OCI-M2 (cell line): ENCODE data around the gene RAPGEF1.
"Not testable (repeated sequence)": the region's sequence is repeated elsewhere in the genome, so short reads cannot be mapped to it uniquely, and the experiment has no call there.

ENCODE experiments used
- DNase-seq: peaks from one replicate; lab custom pipeline; 2025; ENCODE audit not compliant: unreplicated experiment; lab: John Stamatoyannopoulos, UW

Gene RAPGEF1

DNA sequence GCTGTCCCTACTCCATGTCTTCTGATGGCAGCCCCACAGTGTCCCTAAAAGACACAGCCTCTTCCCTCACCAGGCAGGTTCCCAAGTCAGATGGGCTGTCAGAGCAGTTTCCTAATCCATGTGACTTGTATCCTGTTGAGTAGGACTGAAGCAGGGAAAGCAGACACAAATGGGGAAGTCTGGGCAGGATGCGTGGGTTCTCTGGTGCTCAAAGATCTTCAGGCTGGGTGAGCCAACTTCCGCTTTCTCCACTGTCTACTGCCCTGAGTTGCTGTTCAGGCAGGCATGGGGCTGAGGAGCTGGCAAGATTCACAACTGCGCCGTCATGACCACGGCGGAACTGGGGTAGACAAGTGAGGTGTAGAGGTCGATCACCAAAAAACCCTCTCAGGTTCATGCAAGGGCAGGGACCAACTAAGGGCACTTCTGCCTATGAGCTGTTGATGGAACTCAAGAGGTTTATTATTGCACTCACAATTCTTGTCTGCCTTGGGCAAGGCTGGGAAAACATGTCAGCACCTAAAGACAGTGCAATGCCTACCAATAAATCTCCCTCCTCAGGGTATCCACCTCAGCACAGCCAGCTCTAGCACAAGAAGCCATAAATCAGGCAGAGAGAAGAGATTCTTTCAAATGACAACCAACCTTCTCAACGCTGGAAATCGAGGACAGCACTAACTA is 83.4 kb downstream of the RAPGEF1 start:
- DNase-seq, result peak; percentile 52

- not testable (repeated sequence) for DNase-seq
Observed at GRCh38 chr9:131654369-131654768, 85.5 kb downstream of the RAPGEF1 start.

DNA sequence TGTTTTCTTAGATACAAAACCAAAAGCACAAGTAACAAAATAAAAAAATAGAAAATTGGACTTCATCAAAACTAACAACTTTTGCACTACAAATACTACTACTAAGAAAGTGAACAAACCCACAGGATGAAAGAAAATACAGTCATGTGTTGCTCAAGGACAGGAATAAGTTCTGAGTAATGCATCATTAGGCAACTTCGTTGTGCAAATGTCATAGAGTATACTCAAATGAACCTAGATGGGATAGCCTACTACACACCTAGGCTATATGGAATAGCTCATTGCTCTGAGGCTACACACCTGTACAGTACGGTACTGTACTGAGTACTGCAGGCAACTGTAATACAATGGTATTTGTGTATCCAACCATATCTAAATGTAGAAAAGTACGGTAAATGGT is 88.3 kb downstream of the RAPGEF1 start:
- no peak for DNase-seq

GRCh38 chr9:131651160-131651559 is 88.7 kb downstream of the RAPGEF1 start:
- DNase-seq, result no peak

- no peak for DNase-seq
Observed at GRCh38 chr9:131650254-131650653, 89.6 kb downstream of the RAPGEF1 start.

DNA sequence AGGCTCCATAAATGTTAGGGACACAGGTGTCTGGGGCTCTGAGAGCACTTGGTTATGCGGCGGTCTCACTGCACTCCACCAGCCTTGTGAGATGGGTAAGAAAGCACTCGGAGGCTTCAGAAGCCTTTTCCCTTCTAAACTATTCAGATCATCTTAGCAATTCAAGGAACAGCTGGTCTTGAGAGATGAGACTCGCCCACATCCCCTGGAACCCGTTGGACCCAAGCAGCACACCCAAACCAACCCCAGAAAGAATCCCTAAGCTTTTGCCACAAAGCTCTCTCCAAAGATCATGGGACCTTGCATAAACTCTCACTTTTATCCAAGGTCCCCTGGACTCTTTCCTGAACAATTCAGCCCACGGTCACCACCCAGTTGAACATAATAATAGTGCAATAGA is 90.2 kb downstream of the RAPGEF1 start:
- no peak for DNase-seq

- DNase-seq, result no peak
Observed at GRCh38 chr9:131645078-131645776, 94.6 kb downstream of the RAPGEF1 start.

- DNase-seq, result no peak
Observed at GRCh38 chr9:131642496-131643083, 97.3 kb downstream of the RAPGEF1 start.

GRCh38 chr9:131641618-131642495 is 98.0 kb downstream of the RAPGEF1 start:
- no peak for DNase-seq

DNA sequence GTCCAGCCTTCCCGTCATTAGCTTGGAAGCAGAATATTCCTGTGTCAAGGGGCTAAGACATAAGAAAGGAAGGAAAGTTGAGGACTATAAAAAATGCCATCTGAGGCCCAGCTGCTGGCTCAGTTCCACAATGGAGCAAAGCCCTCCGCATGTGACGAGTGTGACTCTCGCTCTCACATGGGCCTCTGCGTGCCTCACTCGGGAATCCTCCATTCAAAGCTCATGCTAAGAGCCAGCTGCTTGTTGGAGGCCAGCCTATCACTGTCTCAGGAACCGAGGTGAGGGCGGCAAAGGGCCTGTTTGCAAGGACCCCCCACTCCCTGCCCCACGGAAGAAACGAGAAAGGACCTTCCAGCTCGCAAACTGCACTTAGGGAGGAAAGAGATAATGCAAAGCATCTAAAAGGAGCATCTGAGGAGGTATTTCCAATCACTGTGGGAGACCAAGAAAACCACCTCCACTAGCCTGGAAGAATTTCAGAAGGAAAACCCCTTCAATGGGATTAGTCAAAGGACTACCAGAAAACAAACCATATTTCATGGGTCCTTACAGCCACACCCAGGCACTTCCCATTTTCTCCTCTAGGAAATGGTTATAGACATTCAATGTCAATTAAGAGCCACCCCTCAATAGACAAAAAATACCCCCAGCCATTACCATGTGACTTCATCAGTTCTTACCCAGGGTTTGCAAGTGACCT is 99.3 kb downstream of the RAPGEF1 start:
- no peak for DNase-seq

DNA sequence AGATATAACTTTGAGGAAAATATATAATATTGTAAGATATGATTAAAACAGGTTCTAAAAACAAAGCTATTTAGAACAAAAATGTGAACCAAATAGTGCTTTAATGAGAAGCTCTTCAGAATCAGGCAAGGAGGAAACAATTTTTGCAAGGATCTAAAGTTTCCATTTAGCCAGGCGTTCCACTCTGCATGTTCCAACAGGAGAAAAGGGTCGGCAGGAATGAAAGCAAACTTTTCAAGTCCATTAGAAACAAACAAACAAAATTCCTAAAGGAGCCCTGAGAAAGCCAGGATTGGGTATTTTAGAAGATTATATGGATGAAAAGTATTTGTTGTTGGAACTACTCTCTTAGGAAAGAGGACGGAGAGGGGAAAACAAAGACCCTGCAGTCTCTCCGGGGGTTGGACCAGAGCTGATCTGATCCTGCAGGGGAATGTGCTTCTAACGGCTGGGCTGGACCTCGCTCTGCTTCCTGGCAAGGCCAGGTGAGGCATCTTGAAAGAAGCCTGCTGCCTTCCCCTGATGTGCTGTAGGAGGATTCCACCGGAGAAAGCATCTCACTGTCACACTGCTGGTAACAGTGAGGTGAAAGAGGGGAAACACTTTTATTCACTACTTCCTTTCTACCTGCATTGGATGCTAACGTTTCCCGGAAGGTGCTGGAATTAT is 100.0 kb downstream of the RAPGEF1 start:
- DNase-seq, result no peak

GRCh38 chr9:131636593-131636992 is 103.3 kb downstream of the RAPGEF1 start:
- DNase-seq, result peak; percentile 21

DNA sequence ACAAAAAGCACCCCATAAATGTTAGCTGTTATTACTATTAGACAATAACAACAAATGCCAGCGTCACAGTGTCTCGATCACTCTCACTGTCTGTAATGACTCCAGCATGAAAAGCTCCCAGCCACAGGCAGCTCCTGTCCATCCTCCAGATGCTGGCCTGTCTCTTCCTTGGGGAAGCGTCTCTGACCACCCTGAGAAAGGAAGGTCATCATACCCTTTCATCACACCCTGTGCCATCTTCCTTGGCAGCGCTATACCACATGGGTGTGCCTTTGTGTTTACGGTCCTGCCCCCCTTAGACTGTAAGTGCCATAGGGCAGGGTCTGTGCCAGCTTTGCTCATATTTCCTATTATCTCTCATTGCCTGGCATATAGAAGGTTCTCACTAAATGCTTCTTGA is 104.0 kb downstream of the RAPGEF1 start:
- DNase-seq, result no peak

DNA sequence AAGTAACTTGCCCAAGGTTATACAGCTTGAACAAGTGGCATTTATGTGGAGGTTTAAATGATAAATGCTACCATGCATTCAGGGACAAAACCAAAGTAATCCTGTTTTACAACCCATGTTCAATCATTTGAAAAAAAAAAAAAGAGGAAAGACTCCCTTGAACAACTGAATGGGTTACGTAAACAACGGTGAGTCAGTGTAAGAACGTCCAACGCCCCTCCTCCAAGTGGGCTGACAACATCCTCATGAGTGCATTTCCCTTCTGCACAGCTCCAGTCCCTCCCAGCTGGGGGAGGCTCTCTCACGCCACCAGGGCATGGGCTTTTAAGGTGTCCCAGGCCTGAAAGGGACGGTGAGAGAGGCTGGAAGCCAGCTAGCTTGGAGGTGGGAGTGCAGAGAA is 104.6 kb downstream of the RAPGEF1 start:
- DNase-seq, result peak; percentile 16

DNA sequence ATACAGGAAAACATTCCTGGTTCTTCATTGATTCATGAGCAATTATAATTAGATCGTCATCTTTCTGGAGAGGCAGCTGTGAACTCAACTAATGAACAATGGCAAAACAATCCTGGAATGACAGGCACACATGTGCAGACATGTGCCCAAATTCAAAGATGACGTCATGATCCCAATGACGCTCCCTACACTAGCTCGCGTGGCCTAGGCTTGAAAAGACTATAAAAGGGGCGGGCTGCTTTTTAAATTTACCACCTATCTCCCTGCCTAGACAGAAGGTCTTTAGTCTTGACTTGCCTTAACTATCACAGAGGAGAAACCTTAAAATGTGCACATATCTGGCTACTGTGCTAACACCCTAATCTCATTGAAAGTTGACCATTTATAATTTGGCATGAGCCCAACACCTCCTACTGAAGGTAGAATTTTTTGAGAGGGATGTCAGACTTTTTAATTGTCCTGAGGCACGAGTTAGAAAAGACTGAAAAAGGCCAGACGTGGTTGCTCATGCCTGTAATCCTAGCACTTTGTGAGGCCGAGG is 106.3 kb downstream of the RAPGEF1 start:
- DNase-seq, result no peak

DNA sequence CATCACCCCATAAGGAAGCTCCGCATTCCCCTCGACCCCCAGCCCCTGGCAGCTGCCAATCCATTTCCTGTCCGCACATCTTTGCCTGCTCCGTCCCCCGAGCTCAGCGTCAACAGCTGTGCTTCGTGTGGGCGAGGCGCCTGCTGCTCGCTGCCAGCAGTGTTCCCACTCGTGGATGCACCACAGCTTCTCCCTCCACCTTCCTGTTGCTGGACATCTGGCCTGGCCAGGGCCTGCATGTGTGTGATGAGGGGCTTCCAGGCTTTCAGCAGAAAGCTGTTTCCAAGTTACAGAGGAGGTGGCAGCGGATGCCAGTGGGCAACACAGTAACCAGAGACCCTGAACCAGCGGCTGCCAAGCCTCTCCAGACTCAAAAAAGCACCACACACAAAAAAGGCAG is 108.6 kb downstream of the RAPGEF1 start:
- no peak for DNase-seq

DNA sequence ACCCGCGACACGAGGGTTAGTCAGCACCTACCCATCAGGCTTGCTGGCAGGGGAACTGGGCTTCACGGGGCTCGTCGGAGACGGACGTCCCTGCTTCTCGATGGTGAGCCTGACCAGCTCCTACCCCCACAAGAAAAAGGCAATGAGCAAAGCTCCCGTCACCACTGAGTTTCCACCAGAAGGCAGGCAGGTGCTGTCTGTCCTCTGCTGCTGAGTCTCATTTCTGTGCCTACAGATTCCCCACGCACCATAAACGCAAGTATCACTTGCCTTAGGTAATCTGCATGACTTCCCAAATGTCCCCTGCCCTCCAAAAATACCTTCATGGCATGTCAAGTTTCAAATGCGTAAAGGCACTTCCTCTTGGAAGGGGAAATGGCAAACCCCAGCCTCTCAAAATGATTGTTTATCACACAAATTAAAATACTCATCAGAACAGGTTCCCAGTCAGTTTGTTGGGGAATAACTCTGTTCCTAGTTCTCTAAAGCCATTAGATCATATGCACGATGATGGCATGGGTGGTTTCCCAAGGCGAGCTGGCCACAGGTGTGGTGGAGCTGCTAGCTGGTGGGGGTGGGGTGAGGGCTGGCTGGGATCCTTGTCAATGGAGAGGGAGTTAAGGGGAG is 109.6 kb downstream of the RAPGEF1 start:
- DNase-seq, result no peak

DNA sequence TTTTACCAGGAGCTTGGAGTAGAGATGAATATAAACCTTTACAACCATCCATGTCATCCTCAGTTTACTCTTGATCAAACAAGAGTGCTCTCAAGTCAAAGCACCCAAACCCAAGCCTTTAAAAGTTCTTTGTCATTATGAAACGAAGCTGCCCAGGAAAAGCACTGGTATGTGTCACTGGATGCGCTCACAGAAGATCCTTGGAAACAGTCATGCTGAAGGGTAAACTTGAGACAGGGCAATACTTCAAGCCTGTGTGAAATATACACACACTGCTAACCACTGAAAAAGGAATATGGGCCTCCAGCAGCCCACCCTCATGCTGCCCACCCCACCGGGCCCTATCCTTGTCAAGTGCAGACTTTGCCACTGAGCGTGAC is 110.1 kb downstream of the RAPGEF1 start:
- DNase-seq, result no peak

DNA sequence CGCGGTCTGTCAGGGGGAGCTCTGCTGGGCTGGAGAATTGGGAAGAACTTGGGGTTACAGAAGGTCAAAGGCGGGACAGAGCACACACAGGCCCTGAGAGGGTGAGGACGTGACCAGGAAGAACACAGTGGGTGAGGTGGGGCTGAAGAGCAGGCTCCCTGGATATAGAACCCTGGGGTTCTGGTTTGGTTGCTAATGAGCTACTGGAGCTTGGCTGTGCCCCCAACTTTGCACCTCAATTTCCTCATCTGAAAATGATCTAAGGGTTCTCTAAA is 110.7 kb downstream of the RAPGEF1 start:
- DNase-seq, result no peak
